IMR-90 (cell line): ENCODE measurements around the gene FOXO3. TPM values are rescaled to one million over a fixed set of nuclear protein-coding genes. Genes with fewer than 3 reads are reported as not detected.

Experiments used
- ATAC-seq: fragments of 200-7000 bp; cut with Tn5 transposase; 2 replicates; pipeline ENCODE4 v1.9.1; 2020; ENCODE audit warnings: low read depth, mild to moderate bottlenecking, moderate library complexity
- BruUV-seq: library from RNA; stranded (reverse); fragments of 400-500 nt; replicated peaks from 2 replicates; lab custom pipeline; 2021; lab: Mats Ljungman, UMichigan
- CTCF ChIA-PET: fragments of 300-600 bp; formaldehyde crosslinking; extraction: SDS; loops from one replicate; lab custom pipeline; 2021; ENCODE audit warnings: antibody characterized with exemption; lab: Yijun Ruan, JAX
- POLR2A ChIA-PET: fragments of 300-600 bp; sonication (Branson Sonifier 250); formaldehyde crosslinking; loops from one replicate; lab custom pipeline; 2022; ENCODE audit warnings: antibody characterized with exemption; ENCODE audit not compliant: unreplicated experiment; lab: Charles Lee
- DNase-seq: peaks from one replicate; pipeline ENCODE4 v3.0.0; 2013
- H2AFZ ChIP-seq: replicated peaks from 2 replicates; pipeline ENCODE3; 2013; ENCODE audit warnings: low read length, mild to moderate bottlenecking; ENCODE audit not compliant: poor library complexity
- H2AK5ac ChIP-seq: 2 replicates; pipeline ENCODE4 v1.6.1; 2013; ENCODE audit warnings: low read depth, low read length, inconsistent platforms
- H2AK9ac ChIP-seq: replicated peaks from 2 replicates; pipeline ENCODE3; 2013; ENCODE audit warnings: mild to moderate bottlenecking, low read depth, low read length, moderate library complexity; ENCODE audit not compliant: poor library complexity
- H2BK120ac ChIP-seq: 2 replicates; pipeline ENCODE4 v1.6.1; 2013; ENCODE audit warnings: low read depth, low read length, inconsistent platforms
- H2BK15ac ChIP-seq: 3 replicates; pipeline ENCODE4 v1.6.1; 2013; ENCODE audit warnings: low read depth, low read length, inconsistent platforms
- H2BK20ac ChIP-seq: 2 replicates; pipeline ENCODE4 v1.6.1; 2013; ENCODE audit warnings: low read depth, mild to moderate bottlenecking, inconsistent platforms, low read length, moderate library complexity
- H2BK5ac ChIP-seq: 2 replicates; pipeline ENCODE4 v1.6.1; 2013; ENCODE audit warnings: mild to moderate bottlenecking, low read depth, low read length, inconsistent platforms; ENCODE audit not compliant: poor library complexity, severe bottlenecking
- H3K14ac ChIP-seq: replicated peaks from 2 replicates; pipeline ENCODE4 v1.6.1; 2013; ENCODE audit warnings: low read depth, low read length, inconsistent platforms
- H3K18ac ChIP-seq: 2 replicates; pipeline ENCODE4 v1.6.1; 2013; ENCODE audit warnings: low read depth, low read length, control low read depth
- H3K23ac ChIP-seq: 2 replicates; pipeline ENCODE4 v1.6.1; 2013; ENCODE audit warnings: low read depth, low read length, inconsistent platforms
- H3K27ac ChIP-seq: 2 replicates; pipeline ENCODE4 v1.5.1; 2013; ENCODE audit warnings: mild to moderate bottlenecking, control low read depth, low read length; ENCODE audit not compliant: insufficient read depth
- H3K27me3 ChIP-seq: 2 replicates; pipeline ENCODE4 v1.6.1; 2013; ENCODE audit warnings: low read length; ENCODE audit not compliant: control insufficient read depth, insufficient read depth
- H3K36me3 ChIP-seq: 2 replicates; pipeline ENCODE4 v1.6.1; 2013; ENCODE audit warnings: low read length, mixed read lengths; ENCODE audit not compliant: control insufficient read depth, insufficient read depth
- H3K4ac ChIP-seq: 2 replicates; pipeline ENCODE4 v1.6.1; 2013; ENCODE audit warnings: low read depth, low read length, inconsistent platforms
- H3K4me1 ChIP-seq: 2 replicates; pipeline ENCODE4 v1.6.1; 2013; ENCODE audit warnings: low read length, mixed read lengths; ENCODE audit not compliant: control insufficient read depth, insufficient read depth
- H3K4me2 ChIP-seq: 2 replicates; pipeline ENCODE4 v1.6.1; 2013; ENCODE audit warnings: low read depth, mild to moderate bottlenecking, control low read depth, low read length, moderate library complexity
- H3K4me3 ChIP-seq: 2 replicates; pipeline ENCODE4 v1.5.1; 2013; ENCODE audit warnings: low read depth, mild to moderate bottlenecking, control low read depth, low read length, moderate library complexity; ENCODE audit not compliant: insufficient read depth
- H3K56ac ChIP-seq: 2 replicates; pipeline ENCODE4 v1.6.1; 2013; ENCODE audit warnings: low read length, inconsistent platforms; ENCODE audit not compliant: insufficient read depth; ENCODE audit errors: extremely low read depth
- H3K79me1 ChIP-seq, 2 experiments: 2 replicates each; pipeline ENCODE4 v1.6.1; 2013; ENCODE audit warnings: low read length in 2 of 2, inconsistent platforms in 1 of 2, low read depth in 1 of 2
- H3K9ac ChIP-seq: 2 replicates; pipeline ENCODE4 v1.6.1; 2013; ENCODE audit warnings: low read depth, low read length, control low read depth
- H3K9me1 ChIP-seq: 2 replicates; pipeline ENCODE4 v1.6.1; 2013; ENCODE audit warnings: low read length, inconsistent platforms; ENCODE audit not compliant: insufficient read depth
- H3K9me3 ChIP-seq: 2 replicates; pipeline ENCODE4 v1.6.1; 2013; ENCODE audit warnings: low read length; ENCODE audit not compliant: control insufficient read depth, insufficient read depth
- H4K20me1 ChIP-seq: 2 replicates; pipeline ENCODE4 v1.6.1; 2013; ENCODE audit warnings: low read length, inconsistent platforms; ENCODE audit not compliant: insufficient read depth
- H4K5ac ChIP-seq: 2 replicates; pipeline ENCODE4 v1.6.1; 2013; ENCODE audit warnings: mild to moderate bottlenecking, low read depth, low read length, control low read depth
- H4K8ac ChIP-seq, 2 experiments: 2 replicates each; pipeline ENCODE4 v1.6.1; 2013; ENCODE audit warnings: low read depth in 2 of 2, low read length in 2 of 2, control low read depth in 1 of 2, inconsistent platforms in 1 of 2
- H4K91ac ChIP-seq: 2 replicates; pipeline ENCODE4 v1.6.1; 2013; ENCODE audit warnings: low read depth, low read length, inconsistent platforms; ENCODE audit not compliant: insufficient read depth
- CEBPB ChIP-seq: IDR thresholded peaks from 2 replicates; pipeline ENCODE4 v1.6.1; 2012; ENCODE audit warnings: low read depth, low read length, improper control_type of control experiment
- CHD1 ChIP-seq: IDR thresholded peaks from 2 replicates; pipeline ENCODE4 v1.6.1; 2012; ENCODE audit warnings: low read depth, low read length, improper control_type of control experiment
- ELK1 ChIP-seq: fragments of 150-350 bp; IDR thresholded peaks from 2 replicates; pipeline ENCODE4 v1.6.1; 2016; ENCODE audit warnings: low read depth, mild to moderate bottlenecking, low read length, moderate library complexity, borderline replicate concordance
- FOS ChIP-seq: fragments of 150-350 bp; IDR thresholded peaks from 2 replicates; pipeline ENCODE4 v1.6.1; 2016; ENCODE audit warnings: low read depth, low read length
- MAFK ChIP-seq: IDR thresholded peaks from 2 replicates; pipeline ENCODE4 v1.6.1; 2012; ENCODE audit warnings: low read depth, low read length, improper control_type of control experiment
- MAZ ChIP-seq: IDR thresholded peaks from 2 replicates; pipeline ENCODE4 v1.6.1; 2012; ENCODE audit warnings: low read depth, mild to moderate bottlenecking, low read length, improper control_type of control experiment, moderate library complexity, borderline replicate concordance
- MXI1 ChIP-seq: IDR thresholded peaks from 2 replicates; pipeline ENCODE4 v1.6.1; 2012; ENCODE audit warnings: low read depth, mild to moderate bottlenecking, low read length, moderate library complexity, borderline replicate concordance
- NFE2L2 ChIP-seq: fragments of 150-350 bp; IDR thresholded peaks from 2 replicates; pipeline ENCODE4 v1.6.1; 2016; ENCODE audit warnings: low read depth, mild to moderate bottlenecking, low read length
- POLR2A ChIP-seq: IDR thresholded peaks from 2 replicates; pipeline ENCODE4 v1.6.1; 2012; ENCODE audit warnings: mild to moderate bottlenecking, low read depth, low read length
- RAD21 ChIP-seq: IDR thresholded peaks from 2 replicates; pipeline ENCODE4 v1.6.1; 2012; ENCODE audit warnings: low read length, improper control_type of control experiment
- RCOR1 ChIP-seq: IDR thresholded peaks from 2 replicates; pipeline ENCODE4 v1.6.1; 2012; ENCODE audit warnings: mild to moderate bottlenecking, low read length, improper control_type of control experiment; ENCODE audit not compliant: insufficient replicate concordance
- RFX5 ChIP-seq: IDR thresholded peaks from 2 replicates; pipeline ENCODE4 v1.8.0; 2012; ENCODE audit warnings: low read depth, mild to moderate bottlenecking, low read length, moderate library complexity
- SMC3 ChIP-seq: fragments of 150-350 bp; IDR thresholded peaks from 2 replicates; pipeline ENCODE4 v1.6.1; 2016; ENCODE audit warnings: low read depth, mild to moderate bottlenecking, antibody characterized with exemption, low read length, moderate library complexity
- USF2 ChIP-seq: fragments of 150-350 bp; IDR thresholded peaks from 2 replicates; pipeline ENCODE4 v1.6.1; 2017; ENCODE audit warnings: mild to moderate bottlenecking, antibody characterized with exemption, low read length, low read depth
- WGBS, 2 experiments: methylation state at CpG; one replicate each; pipeline versions ENCODE4 v1.1.5 to v1.1.7; 2013; ENCODE audit warnings: missing lambda C conversion rate in 2 of 2; ENCODE audit not compliant: insufficient read length in 1 of 2; ENCODE audit errors: extremely low coverage in 2 of 2; 5-methylcytosine and 5-hydroxymethylcytosine counted together
- dilution Hi-C: fragments of 300-500 bp; cut with HindIII; formaldehyde crosslinking; loops from one replicate; pipeline ENCODE4 v1.14.3; 2018; ENCODE audit warnings: low sequenced_read_pairs; ENCODE audit not compliant: unreplicated experiment
- in situ Hi-C: fragments of 300-500 bp; cut with MboI; formaldehyde crosslinking; loops from 3 replicates; pipeline ENCODE4 v1.14.3; 2019; ENCODE audit warnings: low sequenced_read_pairs, inconsistent platforms, mixed read lengths
- intact Hi-C: fragments of 100-400 bp; cut with micrococcal nuclease; formaldehyde crosslinking; loops from 2 replicates; pipeline ENCODE4 v1.10.0; 2022
- polyA plus RNA-seq, 3 experiments: library from polyadenylated mRNA; depleted of rRNA; stranded (reverse); fragments of >200 nt; gene quantifications; 2 replicates each; pipeline ENCODE4 v1.2.3, GENCODE V29; 2012; ENCODE audit warnings: low replicate concordance in 1 of 3
- total RNA-seq: library from RNA; depleted of rRNA; stranded (reverse); fragments of >200 nt; gene quantifications from 2 replicates; pipeline ENCODE4 v1.2.3, GENCODE V29; 2012
- TF ChIP-seq, protein P1 (sequence below): conservative IDR thresholded peaks from 2 replicates; pipeline ENCODE4 v1.5.1; 2012; ENCODE audit warnings: mild to moderate bottlenecking, low read depth, low read length, improper control_type of control experiment

The FOXO3 gene
- total and polyA plus RNA-seq, 2 of the 4 experiments (the other 2 are of a cell fraction), result 17.5 to 38.7 TPM

DNA sequence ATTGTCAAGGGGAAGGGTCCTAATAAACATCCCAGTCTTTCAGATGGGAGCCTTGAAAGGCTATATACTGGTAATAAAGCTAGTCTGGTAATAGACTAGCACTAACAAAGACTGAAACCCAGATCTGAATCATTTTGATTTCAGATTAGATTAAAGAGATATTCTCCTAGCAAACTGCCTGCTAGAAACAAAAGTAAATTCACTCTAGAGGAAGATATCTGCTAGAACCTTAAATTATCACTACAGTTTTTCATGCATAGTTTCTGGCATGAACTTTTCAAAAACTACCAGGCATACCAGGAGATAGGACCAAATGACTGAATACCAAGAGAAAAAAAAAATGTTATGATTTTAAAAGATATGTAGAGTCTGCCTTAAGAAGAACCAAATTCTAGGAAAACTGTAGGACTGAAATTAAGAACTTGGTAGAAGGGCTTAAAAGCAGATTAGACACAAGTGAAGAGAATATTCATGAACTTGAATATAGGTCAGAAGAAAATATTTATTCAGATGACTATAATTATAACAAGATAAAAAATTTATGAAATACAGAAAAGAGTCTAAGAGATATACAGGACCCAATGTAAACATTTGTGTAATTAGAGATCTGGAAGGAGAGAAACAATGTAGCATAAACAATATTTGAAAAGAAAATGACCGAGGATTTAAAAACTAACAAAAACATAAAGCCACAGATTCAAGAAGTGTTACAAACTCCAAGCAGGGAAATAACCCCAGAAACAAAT is 141.6 kb downstream of the FOXO3 start:
- H3K9me3 ChIP-seq, result peaks cover 19% of the 10 kb centered on the region
- no peak overlapping the region for H2BK5ac ChIP-seq
- no peak overlapping the region for H4K8ac ChIP-seq
- H3K4me3 ChIP-seq, result no peak overlapping the region
- H3K27ac ChIP-seq, result no peak overlapping the region
- dilution Hi-C loops (no loop called here), in situ Hi-C loops (no loop called here), intact Hi-C loops (no loop called here)
- no peak overlapping the region for H3K14ac ChIP-seq
- ChIA-PET POLR2A (no interaction called here), CTCF (no interaction called here)
- H2AK5ac ChIP-seq, result no peak overlapping the region
- no peak overlapping the region for H3K18ac ChIP-seq
- no peaks in the 10 kb centered on the region for H3K36me3 ChIP-seq
- no TSS peak for BruUV-seq
- H3K9me1 ChIP-seq, result no peaks in the 10 kb centered on the region
- H2AK9ac ChIP-seq, result no peak overlapping the region
- no peak overlapping the region for H4K91ac ChIP-seq
- no peak overlapping the region for H2BK120ac ChIP-seq
- no peak overlapping the region for H3K4ac ChIP-seq
- H4K5ac ChIP-seq, result no peak overlapping the region
- WGBS, 2 experiments, result no CpG with 5 or more reads among the region's 1 CpG
- no peak overlapping the region for H3K4me2 ChIP-seq
- H3K79me1 ChIP-seq, result no peaks in the 10 kb centered on the region
- DNase-seq (no peak), ATAC-seq (no peak)
- TF ChIP-seq USF2 (no peak), RAD21 (no peak), CHD1 (no peak), RFX5 (no peak), MAZ (no peak), MAFK (no peak), MXI1 (no peak), POLR2A (no peak), SMC3 (no peak), FOS (no peak), CEBPB (no peak), ELK1 (no peak), RCOR1 (no peak), NFE2L2 (no peak)
- TF ChIP-seq, protein P1, sequence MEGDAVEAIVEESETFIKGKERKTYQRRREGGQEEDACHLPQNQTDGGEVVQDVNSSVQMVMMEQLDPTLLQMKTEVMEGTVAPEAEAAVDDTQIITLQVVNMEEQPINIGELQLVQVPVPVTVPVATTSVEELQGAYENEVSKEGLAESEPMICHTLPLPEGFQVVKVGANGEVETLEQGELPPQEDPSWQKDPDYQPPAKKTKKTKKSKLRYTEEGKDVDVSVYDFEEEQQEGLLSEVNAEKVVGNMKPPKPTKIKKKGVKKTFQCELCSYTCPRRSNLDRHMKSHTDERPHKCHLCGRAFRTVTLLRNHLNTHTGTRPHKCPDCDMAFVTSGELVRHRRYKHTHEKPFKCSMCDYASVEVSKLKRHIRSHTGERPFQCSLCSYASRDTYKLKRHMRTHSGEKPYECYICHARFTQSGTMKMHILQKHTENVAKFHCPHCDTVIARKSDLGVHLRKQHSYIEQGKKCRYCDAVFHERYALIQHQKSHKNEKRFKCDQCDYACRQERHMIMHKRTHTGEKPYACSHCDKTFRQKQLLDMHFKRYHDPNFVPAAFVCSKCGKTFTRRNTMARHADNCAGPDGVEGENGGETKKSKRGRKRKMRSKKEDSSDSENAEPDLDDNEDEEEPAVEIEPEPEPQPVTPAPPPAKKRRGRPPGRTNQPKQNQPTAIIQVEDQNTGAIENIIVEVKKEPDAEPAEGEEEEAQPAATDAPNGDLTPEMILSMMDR, result no peak
- H3K27me3 ChIP-seq, result no peaks in the 10 kb centered on the region
- no peaks in the 10 kb centered on the region for H3K4me1 ChIP-seq
- H3K9ac ChIP-seq, result no peak overlapping the region
- H3K56ac ChIP-seq, result no peak overlapping the region
- no peaks in the 10 kb centered on the region for H4K20me1 ChIP-seq
- H2BK20ac ChIP-seq, result no peak overlapping the region
- no peak overlapping the region for H2AFZ ChIP-seq
- H3K23ac ChIP-seq, result no peak overlapping the region
- no peak overlapping the region for H2BK15ac ChIP-seq
